CD4-positive, alpha-beta T cell treated with Interleukin-15 for 1 hour (primary cell): ENCODE results near the gene PERCC1.
"Not testable (repeated sequence)": the region's sequence is repeated elsewhere in the genome, so short reads cannot be mapped to it uniquely, and the experiment has no call there.

Experiments
- DNase-seq: peaks from one replicate; pipeline ENCODE4 v3.0.0-alpha.2; 2020

PERCC1 gene

GRCh38 chr16:1470481-1471251 lies 39.8 kb downstream of the PERCC1 start:
- DNase-seq: peak; percentile 61

GRCh38 chr16:1471569-1472194 lies 40.8 kb downstream of the PERCC1 start:
- DNase-seq: no peak

- DNase-seq: no peak
These were observed 42.1 kb downstream of the PERCC1 start for GRCh38 chr16:1472974-1473373.

GRCh38 chr16:1474082-1474795 lies 43.4 kb downstream of the PERCC1 start:
- DNase-seq: no peak

GRCh38 chr16:1474796-1475551 lies 44.1 kb downstream of the PERCC1 start, which contains the start of gene CLCN7:
TSS of gene CLCN7 (minus strand) at chr16:1475028. CDS start at chr16:1474974, 54 bp downstream.
- DNase-seq: peak; percentile 85

GRCh38 chr16:1475552-1476114 lies 44.8 kb downstream of the PERCC1 start:
- DNase-seq: no peak

GRCh38 chr16:1477033-1477432 lies 46.2 kb downstream of the PERCC1 start:
- DNase-seq: no peak

- not testable (repeated sequence) for DNase-seq
These were observed 48.1 kb downstream of the PERCC1 start for GRCh38 chr16:1478937-1479336.

GRCh38 chr16:1481906-1482835 lies 51.3 kb downstream of the PERCC1 start:
- no peak for DNase-seq
